Liver (tissue), 9 donors: Measurements from ENCODE around the gene KLHL30. TPM values are rescaled to one million over a fixed set of nuclear protein-coding genes. Genes with fewer than 3 reads are reported as not detected.

Source experiments
- DNase-seq: peaks from one replicate; pipeline ENCODE4 v3.0.0-alpha.2; 2017; ENCODE audit warnings: low spot score
- H3K27ac ChIP-seq, 2 donors: one replicate each; pipeline ENCODE4 v1.7.0; 2013; ENCODE audit warnings: inconsistent platforms in 2 of 2, low read length in 2 of 2, control low read depth in 1 of 2, low read depth in 1 of 2, mild to moderate bottlenecking in 1 of 2
- H3K27me3 ChIP-seq, 4 donors: one replicate each; pipeline versions ENCODE4 v1.6.1 to v1.7.0; 2013; ENCODE audit warnings: low read length in 3 of 4, inconsistent platforms in 1 of 4, mild to moderate bottlenecking in 1 of 4, moderate library complexity in 1 of 4; ENCODE audit not compliant: control insufficient read depth in 4 of 4, insufficient read depth in 4 of 4
- H3K36me3 ChIP-seq, 4 donors: one replicate each; pipeline versions ENCODE4 v1.6.1 to v1.7.0; 2013; ENCODE audit warnings: low read length in 3 of 4, mild to moderate bottlenecking in 3 of 4, low read depth in 1 of 4, moderate library complexity in 1 of 4; ENCODE audit not compliant: control insufficient read depth in 4 of 4, insufficient read depth in 3 of 4
- H3K4me1 ChIP-seq, 4 donors: one replicate each; pipeline versions ENCODE4 v1.6.1 to v1.7.0; 2013; ENCODE audit warnings: low read length in 3 of 4, mild to moderate bottlenecking in 3 of 4, moderate library complexity in 1 of 4; ENCODE audit not compliant: control insufficient read depth in 4 of 4, insufficient read depth in 4 of 4
- H3K4me3 ChIP-seq, 3 donors: one replicate each; pipeline versions ENCODE4 v1.6.1 to v1.7.0; 2013; ENCODE audit warnings: low read length in 3 of 3, control low read depth in 1 of 3, low read depth in 1 of 3, mild to moderate bottlenecking in 1 of 3
- H3K9ac ChIP-seq, 2 donors: one replicate each; pipeline ENCODE4 v1.7.0; 2013; ENCODE audit warnings: low read length in 2 of 2, mild to moderate bottlenecking in 2 of 2, moderate library complexity in 2 of 2, control low read depth in 1 of 2, low read depth in 1 of 2
- H3K9me3 ChIP-seq, 4 donors: one replicate each; pipeline versions ENCODE4 v1.6.1 to v1.7.0; 2013; ENCODE audit warnings: low read length in 3 of 4; ENCODE audit not compliant: control insufficient read depth in 4 of 4
- EGR1 ChIP-seq, 2 donors: IDR thresholded peaks; 2 replicates each; pipeline ENCODE4 v1.6.1; 2016 to 2018; ENCODE audit warnings: antibody characterized with exemption in 2 of 2, low read depth in 2 of 2
- FOXA1 ChIP-seq: IDR thresholded peaks from 2 replicates; pipeline ENCODE4 v1.6.1; 2016; ENCODE audit warnings: antibody characterized with exemption
- JUND ChIP-seq, 2 donors: IDR thresholded peaks; 2 replicates each; pipeline ENCODE4 v1.6.1; 2016; ENCODE audit warnings: antibody characterized with exemption in 2 of 2
- RAD21 ChIP-seq, 2 donors: IDR thresholded peaks; 2 replicates each; pipeline ENCODE4 v1.6.1; 2016; ENCODE audit warnings: antibody characterized with exemption in 2 of 2, mild to moderate bottlenecking in 2 of 2
- TAF1 ChIP-seq: conservative IDR thresholded peaks from 2 replicates; pipeline ENCODE4 v1.6.1; 2016; ENCODE audit warnings: antibody characterized with exemption, mild to moderate bottlenecking
- WGBS: extraction: QIAGEN DNeasy Blood & Tissue Kit; methylation state at CpG from one replicate; pipeline ENCODE4 v1.1.7; 2013; 5-methylcytosine and 5-hydroxymethylcytosine counted together
- polyA plus RNA-seq, 2 donors: library from polyadenylated mRNA; stranded (reverse) in 1 of 2; unstranded in 1 of 2; fragments of 200-250 nt in 1 of 2; fragments of >200 nt in 1 of 2; fragmentation: Nextera tagmentation in 1 of 2; extraction: Ambion mirVana in 1 of 2; gene quantifications; one replicate each; pipeline versions ENCODE4 v1.2.1 to v1.2.3, GENCODE V29; 2013 to 2015
- total RNA-seq, 2 donors: library from RNA; depleted of rRNA; stranded (reverse); fragments of >200 nt; gene quantifications; one replicate each; pipeline ENCODE4 v1.2.3, GENCODE V29; 2014
- TF ChIP-seq, protein P1 (sequence below): IDR thresholded peaks from 2 replicates; pipeline ENCODE4 v1.6.1; 2016; ENCODE audit warnings: antibody characterized with exemption, mild to moderate bottlenecking
- TF ChIP-seq, protein P2 (sequence below): IDR thresholded peaks from 2 replicates; pipeline ENCODE4 v1.6.1; 2016; ENCODE audit warnings: antibody characterized with exemption
- TF ChIP-seq, protein P3 (sequence below): fragments of 150-350 bp; IDR thresholded peaks from 2 replicates; pipeline ENCODE4 v1.5.1; 2017; ENCODE audit warnings: improper control_type of control experiment, low read depth, low read length; ENCODE audit not compliant: missing input control
- TF ChIP-seq, protein P4 (sequence below): IDR thresholded peaks from 2 replicates; pipeline ENCODE4 v1.6.1; 2016; ENCODE audit warnings: antibody characterized with exemption
- donor health status: healthy.
- donor health status: healthy.
- donor health status: healthy.
- donor health status: healthy.
- donor health status: healthy.

The KLHL30 gene
- total and polyA plus RNA-seq, 4 donors: 0.05 to 0.08 TPM; not detected in 2

DNA sequence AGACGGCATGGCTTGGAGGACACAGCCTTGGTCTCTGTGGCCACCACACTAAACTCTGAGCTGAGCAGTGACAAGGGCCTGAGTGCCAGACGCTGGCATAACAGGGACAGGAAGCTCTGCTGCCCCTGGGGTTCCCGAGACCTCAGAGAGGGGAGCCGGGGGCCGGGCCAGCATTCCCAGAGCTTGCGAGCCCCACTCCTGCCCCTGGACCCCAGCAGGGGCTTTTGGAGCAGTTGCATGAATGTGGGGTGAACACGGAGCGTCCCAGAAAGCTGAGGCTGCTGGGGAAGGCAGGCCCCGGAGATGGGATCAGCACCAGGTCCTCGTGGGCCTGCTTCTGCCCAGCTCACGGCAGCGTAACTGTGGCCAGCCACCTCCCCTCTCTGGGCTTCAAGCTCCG, 12.7 kb downstream of the KLHL30 start (continued):
- TF ChIP-seq, protein P1, sequence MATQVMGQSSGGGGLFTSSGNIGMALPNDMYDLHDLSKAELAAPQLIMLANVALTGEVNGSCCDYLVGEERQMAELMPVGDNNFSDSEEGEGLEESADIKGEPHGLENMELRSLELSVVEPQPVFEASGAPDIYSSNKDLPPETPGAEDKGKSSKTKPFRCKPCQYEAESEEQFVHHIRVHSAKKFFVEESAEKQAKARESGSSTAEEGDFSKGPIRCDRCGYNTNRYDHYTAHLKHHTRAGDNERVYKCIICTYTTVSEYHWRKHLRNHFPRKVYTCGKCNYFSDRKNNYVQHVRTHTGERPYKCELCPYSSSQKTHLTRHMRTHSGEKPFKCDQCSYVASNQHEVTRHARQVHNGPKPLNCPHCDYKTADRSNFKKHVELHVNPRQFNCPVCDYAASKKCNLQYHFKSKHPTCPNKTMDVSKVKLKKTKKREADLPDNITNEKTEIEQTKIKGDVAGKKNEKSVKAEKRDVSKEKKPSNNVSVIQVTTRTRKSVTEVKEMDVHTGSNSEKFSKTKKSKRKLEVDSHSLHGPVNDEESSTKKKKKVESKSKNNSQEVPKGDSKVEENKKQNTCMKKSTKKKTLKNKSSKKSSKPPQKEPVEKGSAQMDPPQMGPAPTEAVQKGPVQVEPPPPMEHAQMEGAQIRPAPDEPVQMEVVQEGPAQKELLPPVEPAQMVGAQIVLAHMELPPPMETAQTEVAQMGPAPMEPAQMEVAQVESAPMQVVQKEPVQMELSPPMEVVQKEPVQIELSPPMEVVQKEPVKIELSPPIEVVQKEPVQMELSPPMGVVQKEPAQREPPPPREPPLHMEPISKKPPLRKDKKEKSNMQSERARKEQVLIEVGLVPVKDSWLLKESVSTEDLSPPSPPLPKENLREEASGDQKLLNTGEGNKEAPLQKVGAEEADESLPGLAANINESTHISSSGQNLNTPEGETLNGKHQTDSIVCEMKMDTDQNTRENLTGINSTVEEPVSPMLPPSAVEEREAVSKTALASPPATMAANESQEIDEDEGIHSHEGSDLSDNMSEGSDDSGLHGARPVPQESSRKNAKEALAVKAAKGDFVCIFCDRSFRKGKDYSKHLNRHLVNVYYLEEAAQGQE: no peak

DNA sequence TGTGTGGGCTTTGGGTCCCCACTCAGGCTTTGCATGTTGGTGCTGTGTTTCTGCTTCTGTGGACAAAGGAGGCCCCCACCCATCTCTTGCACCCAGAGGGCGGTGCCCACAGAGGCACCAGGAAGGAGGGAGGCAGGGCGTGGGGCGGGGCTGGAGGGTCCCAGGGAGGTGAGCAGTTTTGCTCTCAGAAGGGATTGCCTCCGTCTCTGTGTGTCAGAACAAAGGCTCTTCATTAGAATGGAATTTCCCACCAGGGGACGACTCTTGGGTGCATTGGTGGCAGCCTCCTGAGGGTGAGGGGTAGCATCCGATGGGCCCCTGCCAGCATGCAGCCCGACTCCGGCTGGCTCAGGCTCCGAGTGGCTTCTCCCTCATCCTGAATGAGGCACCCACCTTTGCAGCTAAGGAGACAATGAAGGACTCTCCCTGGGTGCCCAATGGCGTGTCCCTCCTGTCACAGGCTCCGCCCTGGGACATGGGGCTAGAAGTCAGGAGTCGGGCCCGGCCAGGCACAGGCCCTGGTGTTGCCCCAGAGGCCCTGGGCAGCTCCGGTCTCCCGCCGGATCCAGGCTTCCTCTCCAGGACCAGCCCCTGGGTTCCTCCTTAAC, 13.3 kb downstream of the KLHL30 start:
- Histone ChIP-seq H3K4me3 (no peak overlapping the region), H3K4me1 (no peaks in the 10 kb centered on the region), H3K27me3 (no peaks in the 10 kb centered on the region), H3K9ac (no peak overlapping the region), H3K9me3 (no peaks in the 10 kb centered on the region), H3K27ac (no peak overlapping the region), H3K36me3 (no peaks in the 10 kb centered on the region)
- DNase-seq: no peak
- TF ChIP-seq FOXA1: no peak
- TF ChIP-seq, protein P2, sequence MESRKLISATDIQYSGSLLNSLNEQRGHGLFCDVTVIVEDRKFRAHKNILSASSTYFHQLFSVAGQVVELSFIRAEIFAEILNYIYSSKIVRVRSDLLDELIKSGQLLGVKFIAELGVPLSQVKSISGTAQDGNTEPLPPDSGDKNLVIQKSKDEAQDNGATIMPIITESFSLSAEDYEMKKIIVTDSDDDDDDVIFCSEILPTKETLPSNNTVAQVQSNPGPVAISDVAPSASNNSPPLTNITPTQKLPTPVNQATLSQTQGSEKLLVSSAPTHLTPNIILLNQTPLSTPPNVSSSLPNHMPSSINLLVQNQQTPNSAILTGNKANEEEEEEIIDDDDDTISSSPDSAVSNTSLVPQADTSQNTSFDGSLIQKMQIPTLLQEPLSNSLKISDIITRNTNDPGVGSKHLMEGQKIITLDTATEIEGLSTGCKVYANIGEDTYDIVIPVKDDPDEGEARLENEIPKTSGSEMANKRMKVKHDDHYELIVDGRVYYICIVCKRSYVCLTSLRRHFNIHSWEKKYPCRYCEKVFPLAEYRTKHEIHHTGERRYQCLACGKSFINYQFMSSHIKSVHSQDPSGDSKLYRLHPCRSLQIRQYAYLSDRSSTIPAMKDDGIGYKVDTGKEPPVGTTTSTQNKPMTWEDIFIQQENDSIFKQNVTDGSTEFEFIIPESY: no peak
- no peak for TF ChIP-seq JUND (IDR thresholded peaks at IDR 0.05)
- TF ChIP-seq EGR1 (IDR thresholded peaks at IDR 0.05; ENCODE audit: low read depth in 2 of 2): no peak
- no peak for TF ChIP-seq TAF1
- TF ChIP-seq, protein P3, sequence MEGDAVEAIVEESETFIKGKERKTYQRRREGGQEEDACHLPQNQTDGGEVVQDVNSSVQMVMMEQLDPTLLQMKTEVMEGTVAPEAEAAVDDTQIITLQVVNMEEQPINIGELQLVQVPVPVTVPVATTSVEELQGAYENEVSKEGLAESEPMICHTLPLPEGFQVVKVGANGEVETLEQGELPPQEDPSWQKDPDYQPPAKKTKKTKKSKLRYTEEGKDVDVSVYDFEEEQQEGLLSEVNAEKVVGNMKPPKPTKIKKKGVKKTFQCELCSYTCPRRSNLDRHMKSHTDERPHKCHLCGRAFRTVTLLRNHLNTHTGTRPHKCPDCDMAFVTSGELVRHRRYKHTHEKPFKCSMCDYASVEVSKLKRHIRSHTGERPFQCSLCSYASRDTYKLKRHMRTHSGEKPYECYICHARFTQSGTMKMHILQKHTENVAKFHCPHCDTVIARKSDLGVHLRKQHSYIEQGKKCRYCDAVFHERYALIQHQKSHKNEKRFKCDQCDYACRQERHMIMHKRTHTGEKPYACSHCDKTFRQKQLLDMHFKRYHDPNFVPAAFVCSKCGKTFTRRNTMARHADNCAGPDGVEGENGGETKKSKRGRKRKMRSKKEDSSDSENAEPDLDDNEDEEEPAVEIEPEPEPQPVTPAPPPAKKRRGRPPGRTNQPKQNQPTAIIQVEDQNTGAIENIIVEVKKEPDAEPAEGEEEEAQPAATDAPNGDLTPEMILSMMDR: no peak
- 88% methylated on average over 16 of the region's 16 CpGs for WGBS

DNA sequence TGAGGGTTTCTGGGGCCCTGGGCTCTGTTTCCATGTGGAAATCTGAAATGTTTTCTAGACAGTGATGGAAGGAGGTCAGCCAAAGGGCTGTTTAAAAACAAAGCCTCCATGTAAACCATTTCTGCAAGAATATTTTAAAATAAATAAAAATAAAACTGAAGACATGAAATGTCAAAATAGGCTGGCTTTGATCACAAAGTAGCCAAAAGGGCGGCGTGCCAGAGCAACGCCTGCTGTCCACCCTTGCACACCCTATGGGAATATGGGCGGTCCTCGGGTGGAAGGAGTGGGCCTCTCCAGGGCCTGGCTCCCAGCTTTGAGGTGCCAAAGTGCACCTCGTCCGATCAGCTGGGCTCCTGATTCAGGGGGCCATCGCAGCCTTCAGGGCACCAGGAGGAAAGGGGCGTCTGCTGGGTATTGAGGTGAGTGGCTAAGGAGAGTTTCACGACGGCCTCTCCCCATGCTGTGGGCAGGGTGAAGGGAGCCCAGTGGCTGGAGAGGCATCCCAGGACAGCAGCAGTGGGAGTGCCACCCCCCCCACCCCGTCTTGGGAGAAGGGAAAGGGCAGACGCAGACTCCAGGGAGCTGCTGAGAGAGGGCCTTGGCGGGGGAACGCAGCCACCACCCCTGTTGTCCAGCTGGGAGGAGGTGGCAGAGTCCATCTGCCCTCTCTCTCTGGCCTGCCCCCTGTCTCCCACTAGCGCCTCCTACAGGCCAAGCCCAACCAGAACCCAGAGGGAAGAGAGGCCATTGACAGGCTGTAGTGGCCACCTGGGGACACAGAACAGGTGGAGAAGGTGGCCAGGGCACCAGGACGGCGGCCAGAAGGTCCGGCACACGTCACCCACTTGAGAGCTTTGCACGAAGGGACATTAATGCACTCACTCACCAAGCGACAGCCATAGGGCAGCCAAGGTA, 14.6 kb downstream of the KLHL30 start:
- Histone ChIP-seq H3K9me3 (no peaks in the 10 kb centered on the region), H3K27ac (no peak overlapping the region), H3K36me3 (no peaks in the 10 kb centered on the region), H3K9ac (no peak overlapping the region), H3K27me3 (no peaks in the 10 kb centered on the region), H3K4me3 (no peak overlapping the region), H3K4me1 (no peaks in the 10 kb centered on the region)
- TF ChIP-seq TAF1 (no peak), RAD21 (IDR thresholded peaks at IDR 0.05) (no peak), JUND (IDR thresholded peaks at IDR 0.05) (no peak), EGR1 (IDR thresholded peaks at IDR 0.05; ENCODE audit: low read depth in 2 of 2) (no peak)
- TF ChIP-seq, protein P4, sequence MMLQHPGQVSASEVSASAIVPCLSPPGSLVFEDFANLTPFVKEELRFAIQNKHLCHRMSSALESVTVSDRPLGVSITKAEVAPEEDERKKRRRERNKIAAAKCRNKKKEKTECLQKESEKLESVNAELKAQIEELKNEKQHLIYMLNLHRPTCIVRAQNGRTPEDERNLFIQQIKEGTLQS: no peak
- TF ChIP-seq, protein P2: no peak
- DNase-seq: no peak
- WGBS: 86% methylated on average over 22 of the region's 22 CpGs
